ENCODE data around the gene PCDHB16. TPM values are rescaled to one million over a fixed set of nuclear protein-coding genes. Genes with fewer than 3 reads are reported as not detected.
"Not testable (repeated sequence)": the region's sequence is repeated elsewhere in the genome, so short reads cannot be mapped to it uniquely, and the experiment has no call there.

PCDHB16 gene
- total and polyA plus RNA-seq, 8 donors = 0.12 to 1.7 (median 0.58) TPM; not detected in 1

DNA sequence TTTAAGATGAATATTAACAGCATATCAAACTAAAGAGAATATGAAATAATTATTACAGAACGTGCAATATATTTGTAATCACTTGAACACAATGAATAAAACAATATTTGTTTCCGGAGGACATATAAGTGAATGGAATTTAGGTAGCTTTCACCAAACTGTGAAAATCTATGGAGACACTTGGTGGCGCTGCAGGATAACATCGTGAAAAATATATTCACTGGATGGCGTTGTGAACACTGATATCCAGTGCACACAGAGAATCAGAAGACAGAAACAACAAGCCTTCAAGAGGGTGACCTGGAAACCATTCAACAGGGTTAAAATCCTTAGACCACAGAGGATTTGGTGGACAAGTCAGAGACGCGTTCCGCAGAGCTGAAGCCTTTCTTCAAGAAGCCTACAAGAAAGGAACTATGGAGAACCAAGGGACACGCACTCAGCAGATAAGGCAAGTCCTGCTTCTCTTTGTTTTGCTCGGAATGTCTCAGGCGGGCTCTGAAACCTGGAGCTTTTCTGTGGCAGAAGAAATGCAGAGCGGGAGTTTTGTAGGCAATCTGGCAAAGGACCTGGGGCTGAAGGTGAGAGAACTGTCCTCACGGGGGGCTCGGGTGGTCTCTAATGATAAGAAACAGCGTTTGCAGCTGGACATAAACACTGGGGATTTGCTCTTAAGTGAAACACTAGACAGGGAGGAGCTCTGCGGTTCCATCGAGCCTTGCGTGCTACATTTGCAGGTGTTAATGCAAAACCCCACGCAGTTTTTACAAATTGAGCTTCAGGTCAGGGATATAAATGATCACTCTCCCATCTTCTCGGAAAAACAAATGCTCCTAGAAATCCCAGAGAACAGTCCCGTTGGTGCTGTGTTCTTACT, 17.4 kb downstream of the PCDHB16 start, which contains the start of gene PCDHB11:
TSS of gene PCDHB11 (plus strand) at position 269 of the 877 bp plus-strand sequence. CDS start at position 417, 148 bp downstream.
- H3K4me3 ChIP-seq = peak within 1 kb of the TSS in 1 of 4 donors; percentile 1
- intact Hi-C loops (cut with DNase I; ENCODE audit: low total_unique reads) = no loop called here
- no peaks in the 10 kb centered on the region for H3K4me1 ChIP-seq
- TF ChIP-seq EP300 (IDR thresholded peaks at IDR 0.05) = no peak
- TF ChIP-seq, protein P1, sequence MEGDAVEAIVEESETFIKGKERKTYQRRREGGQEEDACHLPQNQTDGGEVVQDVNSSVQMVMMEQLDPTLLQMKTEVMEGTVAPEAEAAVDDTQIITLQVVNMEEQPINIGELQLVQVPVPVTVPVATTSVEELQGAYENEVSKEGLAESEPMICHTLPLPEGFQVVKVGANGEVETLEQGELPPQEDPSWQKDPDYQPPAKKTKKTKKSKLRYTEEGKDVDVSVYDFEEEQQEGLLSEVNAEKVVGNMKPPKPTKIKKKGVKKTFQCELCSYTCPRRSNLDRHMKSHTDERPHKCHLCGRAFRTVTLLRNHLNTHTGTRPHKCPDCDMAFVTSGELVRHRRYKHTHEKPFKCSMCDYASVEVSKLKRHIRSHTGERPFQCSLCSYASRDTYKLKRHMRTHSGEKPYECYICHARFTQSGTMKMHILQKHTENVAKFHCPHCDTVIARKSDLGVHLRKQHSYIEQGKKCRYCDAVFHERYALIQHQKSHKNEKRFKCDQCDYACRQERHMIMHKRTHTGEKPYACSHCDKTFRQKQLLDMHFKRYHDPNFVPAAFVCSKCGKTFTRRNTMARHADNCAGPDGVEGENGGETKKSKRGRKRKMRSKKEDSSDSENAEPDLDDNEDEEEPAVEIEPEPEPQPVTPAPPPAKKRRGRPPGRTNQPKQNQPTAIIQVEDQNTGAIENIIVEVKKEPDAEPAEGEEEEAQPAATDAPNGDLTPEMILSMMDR (IDR thresholded peaks at IDR 0.05) = no peak
- no peak for TF ChIP-seq POLR2AphosphoS5 (IDR thresholded peaks at IDR 0.05)
- H3K27me3 ChIP-seq = peaks cover 0 to 38% (median 0%) of the 10 kb centered on the region in 3 donors
- DNase-seq = peak in 1 of 2 donors; percentile 18
- H3K27ac ChIP-seq = no peak within 1 kb of the TSS
- WGBS, 5 donors = 28 to 47% (median 38%) methylated on average over 21 of the region's 21 CpGs
- H3K36me3 ChIP-seq = peaks cover 0 to 4% (median 0%) of the 10 kb centered on the region in 4 donors
- peaks cover 16 to 92% (median 79%) of the 10 kb centered on the region in 4 donors for H3K9me3 ChIP-seq

DNA sequence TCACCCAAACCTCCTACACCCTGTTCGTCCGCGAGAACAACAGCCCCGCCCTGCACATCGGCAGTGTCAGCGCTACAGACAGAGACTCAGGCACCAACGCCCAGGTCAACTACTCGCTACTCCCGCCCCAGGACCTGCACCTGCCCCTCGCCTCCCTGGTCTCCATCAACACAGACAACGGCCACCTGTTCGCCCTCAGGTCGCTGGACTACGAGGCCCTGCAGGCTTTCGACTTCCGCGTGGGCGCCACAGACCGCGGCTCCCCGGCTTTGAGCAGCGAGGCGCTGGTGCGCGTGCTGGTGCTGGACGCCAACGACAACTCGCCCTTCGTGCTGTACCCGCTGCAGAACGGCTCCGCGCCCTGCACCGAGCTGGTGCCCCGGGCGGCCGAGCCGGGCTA, 18.9 kb downstream of the PCDHB16 start:
- H3K4me1 ChIP-seq; H3K27ac ChIP-seq; H3K4me3 ChIP-seq; H3K36me3 ChIP-seq; intact Hi-C loops (cut with DNase I; ENCODE audit: low total_unique reads); DNase-seq: not testable (repeated sequence)
- peaks cover 16 to 94% (median 75%) of the 10 kb centered on the region in 4 donors for H3K9me3 ChIP-seq
- peaks cover 0 to 35% (median 0%) of the 10 kb centered on the region in 3 donors for H3K27me3 ChIP-seq
- 12 to 59% (median 27%) methylated on average over 9 to 25 of the region's 38 CpGs for WGBS, 5 donors

- Histone ChIP-seq H3K27me3 (peaks cover 0 to 35% (median 0%) of the 10 kb centered on the region in 3 donors), H3K9me3 (peaks cover 16 to 93% (median 73%) of the 10 kb centered on the region in 4 donors)
- intact Hi-C loops (cut with DNase I; ENCODE audit: low total_unique reads); H3K4me1 ChIP-seq; H3K36me3 ChIP-seq; H3K27ac ChIP-seq; H3K4me3 ChIP-seq; DNase-seq: not testable (repeated sequence)
- 24 to 48% (median 35%) methylated on average over 8 to 28 of the region's 35 CpGs for WGBS, 5 donors
These were observed 19.5 kb downstream of the PCDHB16 start for GRCh38 chr5:141201646-141202045.

GRCh38 chr5:141208478-141208877, 26.3 kb downstream of the PCDHB16 start, which contains the start of gene PCDHB12:
PCDHB12 (plus strand) TSS chr5:141208719; CDS start chr5:141208908, 189 bp downstream.
- H3K36me3 ChIP-seq = no peaks in the 10 kb centered on the region
- peak within 1 kb of the TSS in 2 of 4 donors; percentile 1 to 7 for H3K4me3 ChIP-seq
- DNase-seq = peak in 1 of 2 donors; percentile 17
- WGBS, 5 donors = 18 to 34% (median 20%) methylated on average over 11 of the region's 11 CpGs
- TF ChIP-seq, protein P1 (IDR thresholded peaks at IDR 0.05) = no peak
- TF ChIP-seq POLR2AphosphoS5 (IDR thresholded peaks at IDR 0.05) = no peak
- TF ChIP-seq POLR2A (IDR thresholded peaks at IDR 0.05) = no peak
- no peak for TF ChIP-seq EP300 (IDR thresholded peaks at IDR 0.05)
- no peaks in the 10 kb centered on the region for H3K4me1 ChIP-seq
- intact Hi-C loops (cut with DNase I; ENCODE audit: low total_unique reads) = no loop called here
- H3K9me3 ChIP-seq = peaks cover 12 to 95% (median 60%) of the 10 kb centered on the region in 4 donors
- H3K27me3 ChIP-seq = peaks cover 0 to 33% (median 0%) of the 10 kb centered on the region in 3 donors
- no peak within 1 kb of the TSS for H3K27ac ChIP-seq

DNA sequence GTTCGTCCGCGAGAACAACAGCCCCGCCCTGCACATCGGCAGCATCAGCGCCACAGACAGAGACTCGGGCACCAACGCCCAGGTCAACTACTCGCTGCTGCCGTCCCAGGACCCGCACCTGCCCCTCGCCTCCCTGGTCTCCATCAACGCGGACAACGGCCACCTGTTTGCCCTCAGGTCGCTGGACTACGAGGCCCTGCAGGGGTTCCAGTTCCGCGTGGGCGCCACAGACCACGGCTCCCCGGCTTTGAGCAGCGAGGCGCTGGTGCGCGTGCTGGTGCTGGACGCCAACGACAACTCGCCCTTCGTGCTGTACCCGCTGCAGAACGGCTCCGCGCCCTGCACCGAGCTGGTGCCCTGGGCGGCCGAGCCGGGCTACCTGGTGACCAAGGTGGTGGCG, 28.1 kb downstream of the PCDHB16 start:
- DNase-seq; intact Hi-C loops (cut with DNase I; ENCODE audit: low total_unique reads); H3K4me3 ChIP-seq; H3K4me1 ChIP-seq; H3K27ac ChIP-seq; H3K36me3 ChIP-seq: not testable (repeated sequence)
- Histone ChIP-seq H3K27me3 (peaks cover 0 to 41% (median 0%) of the 10 kb centered on the region in 3 donors), H3K9me3 (peaks cover 12 to 92% (median 67%) of the 10 kb centered on the region in 4 donors)
- 33 to 68% (median 39%) methylated on average over 15 to 39 of the region's 39 CpGs for WGBS, 5 donors

DNA sequence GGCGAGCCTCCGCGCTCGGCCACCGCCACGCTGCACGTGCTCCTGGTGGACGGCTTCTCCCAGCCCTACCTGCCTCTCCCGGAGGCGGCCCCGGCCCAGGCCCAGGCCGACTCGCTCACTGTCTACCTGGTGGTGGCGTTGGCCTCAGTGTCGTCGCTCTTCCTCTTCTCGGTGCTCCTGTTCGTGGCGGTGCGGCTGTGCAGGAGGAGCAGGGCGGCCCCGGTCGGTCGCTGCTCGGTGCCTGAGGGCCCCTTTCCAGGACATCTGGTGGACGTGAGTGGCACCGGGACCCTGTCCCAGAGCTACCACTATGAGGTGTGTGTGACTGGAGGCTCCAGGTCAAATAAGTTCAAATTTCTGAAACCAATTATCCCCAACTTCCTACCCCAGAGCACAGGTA, 28.7 kb downstream of the PCDHB16 start:
- intact Hi-C loops (cut with DNase I; ENCODE audit: low total_unique reads); H3K36me3 ChIP-seq; H3K27ac ChIP-seq; H3K4me1 ChIP-seq; DNase-seq; H3K4me3 ChIP-seq: not testable (repeated sequence)
- Histone ChIP-seq H3K27me3 (peaks cover 0 to 43% (median 0%) of the 10 kb centered on the region in 3 donors), H3K9me3 (peaks cover 12 to 91% (median 68%) of the 10 kb centered on the region in 4 donors)
- WGBS, 5 donors = 21 to 42% (median 29%) methylated on average over 2 to 21 of the region's 27 CpGs

Data from stomach (tissue), 9 donors.